ENCODE measurements around the gene EYA2.

The EYA2 gene

DNA sequence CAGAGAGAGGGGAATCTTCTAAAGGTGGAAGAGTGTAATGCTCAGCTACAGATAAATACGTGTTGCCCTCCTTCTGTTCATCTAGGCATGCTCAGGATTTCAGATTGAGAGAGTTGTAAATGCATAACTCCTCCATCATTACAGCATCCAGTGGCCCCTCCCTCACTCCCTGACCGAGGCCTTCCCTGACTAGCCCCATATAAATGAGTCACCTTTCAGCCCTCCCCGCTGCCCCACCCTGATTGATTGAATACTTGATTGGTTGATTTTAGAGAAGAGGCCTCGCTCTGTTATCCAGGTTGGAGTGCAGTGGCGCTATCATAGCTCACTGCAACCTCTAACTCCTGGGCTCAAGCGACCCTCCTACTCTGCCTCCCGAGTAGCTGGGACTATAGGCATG lies 193.7 kb downstream of the EYA2 start:
- TF ChIP-seq, protein P1, sequence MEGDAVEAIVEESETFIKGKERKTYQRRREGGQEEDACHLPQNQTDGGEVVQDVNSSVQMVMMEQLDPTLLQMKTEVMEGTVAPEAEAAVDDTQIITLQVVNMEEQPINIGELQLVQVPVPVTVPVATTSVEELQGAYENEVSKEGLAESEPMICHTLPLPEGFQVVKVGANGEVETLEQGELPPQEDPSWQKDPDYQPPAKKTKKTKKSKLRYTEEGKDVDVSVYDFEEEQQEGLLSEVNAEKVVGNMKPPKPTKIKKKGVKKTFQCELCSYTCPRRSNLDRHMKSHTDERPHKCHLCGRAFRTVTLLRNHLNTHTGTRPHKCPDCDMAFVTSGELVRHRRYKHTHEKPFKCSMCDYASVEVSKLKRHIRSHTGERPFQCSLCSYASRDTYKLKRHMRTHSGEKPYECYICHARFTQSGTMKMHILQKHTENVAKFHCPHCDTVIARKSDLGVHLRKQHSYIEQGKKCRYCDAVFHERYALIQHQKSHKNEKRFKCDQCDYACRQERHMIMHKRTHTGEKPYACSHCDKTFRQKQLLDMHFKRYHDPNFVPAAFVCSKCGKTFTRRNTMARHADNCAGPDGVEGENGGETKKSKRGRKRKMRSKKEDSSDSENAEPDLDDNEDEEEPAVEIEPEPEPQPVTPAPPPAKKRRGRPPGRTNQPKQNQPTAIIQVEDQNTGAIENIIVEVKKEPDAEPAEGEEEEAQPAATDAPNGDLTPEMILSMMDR (IDR thresholded peaks at IDR 0.05; ENCODE audit: insufficient read depth, missing control alignments): no peak
- DNase-seq (ENCODE audit: insufficient read length, low spot score) (no peak), FAIRE-seq (no peak)

DNA sequence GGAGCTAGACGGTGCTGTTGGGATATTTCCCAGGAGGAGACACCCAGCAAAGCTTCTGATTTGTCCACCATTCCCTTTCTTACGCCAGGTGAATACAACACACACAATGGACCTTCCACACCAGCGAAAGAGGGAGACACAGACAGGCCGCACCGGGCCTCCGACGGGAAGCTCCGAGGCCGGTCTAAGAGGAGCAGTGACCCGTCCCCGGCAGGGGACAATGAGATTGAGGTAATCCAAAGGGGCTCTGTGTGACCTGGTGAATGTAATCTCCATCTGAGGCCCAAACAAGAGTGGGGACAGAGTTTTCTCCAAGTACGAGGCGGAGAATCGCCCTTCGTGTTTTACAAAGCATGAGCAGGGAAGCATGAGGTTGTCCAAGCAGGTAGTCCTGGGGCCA lies 194.5 kb downstream of the EYA2 start:
- no peak for DNase-seq (ENCODE audit: insufficient read length, low spot score)
- TF ChIP-seq, protein P1 (IDR thresholded peaks at IDR 0.05; ENCODE audit: insufficient read depth, missing control alignments): no peak
- FAIRE-seq: no peak

DNA sequence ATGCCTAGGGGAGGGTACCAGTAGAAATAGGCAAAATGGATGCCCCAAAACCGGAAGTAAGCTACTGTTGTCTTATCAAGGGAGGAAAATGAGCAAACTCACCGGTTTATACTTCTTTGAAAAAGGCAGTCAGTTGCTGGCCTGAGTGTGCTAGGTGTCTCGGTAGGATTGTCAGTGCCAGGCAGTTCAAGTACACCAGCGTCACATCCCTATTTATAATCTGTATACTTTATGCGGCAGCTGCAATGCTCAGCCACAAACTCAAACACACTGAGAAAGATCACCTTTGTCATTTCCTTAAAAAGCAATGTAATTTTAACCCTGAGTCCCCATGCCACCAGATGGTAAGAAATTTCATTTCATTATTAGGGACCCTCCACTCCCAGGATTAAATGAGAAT lies 196.2 kb downstream of the EYA2 start:
- DNase-seq (ENCODE audit: insufficient read length, low spot score) (no peak), FAIRE-seq (no peak)
- TF ChIP-seq, protein P1 (IDR thresholded peaks at IDR 0.05; ENCODE audit: insufficient read depth, missing control alignments): no peak

DNA sequence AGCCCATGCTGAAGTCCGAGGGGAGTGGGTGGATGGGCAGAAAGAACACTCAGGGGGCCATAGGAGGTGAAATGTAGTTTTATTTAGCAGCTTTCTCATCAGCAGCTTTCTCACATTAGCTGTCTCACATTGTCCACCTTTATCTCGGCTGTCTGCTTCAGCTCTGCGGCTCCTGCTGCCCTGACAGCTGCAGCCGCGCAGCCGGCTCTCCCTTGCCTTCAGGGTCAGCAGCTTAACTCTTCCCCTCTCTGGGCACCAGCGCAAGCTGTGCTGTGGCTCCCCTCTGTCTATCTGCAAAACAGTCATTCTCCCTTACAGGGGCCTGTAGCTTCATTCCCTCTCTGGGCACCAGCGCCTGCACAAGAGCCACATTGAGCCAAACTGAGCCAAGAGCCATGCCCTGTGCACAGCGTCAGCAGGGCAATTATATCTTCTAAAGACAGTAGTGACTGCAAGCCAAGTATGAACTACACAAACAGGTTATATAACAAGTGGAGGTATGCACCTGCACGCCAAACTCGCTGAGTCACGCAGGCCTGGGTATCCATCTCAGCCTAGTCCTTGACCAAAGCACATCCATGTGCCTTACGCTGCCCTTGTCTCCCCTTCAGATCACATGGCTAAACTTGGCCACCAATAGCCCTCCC lies 198.8 kb downstream of the EYA2 start:
- TF ChIP-seq, protein P1 (IDR thresholded peaks at IDR 0.05; ENCODE audit: insufficient read depth, missing control alignments): no peak
- no peak for DNase-seq (ENCODE audit: insufficient read length, low spot score)
- no peak for FAIRE-seq

DNA sequence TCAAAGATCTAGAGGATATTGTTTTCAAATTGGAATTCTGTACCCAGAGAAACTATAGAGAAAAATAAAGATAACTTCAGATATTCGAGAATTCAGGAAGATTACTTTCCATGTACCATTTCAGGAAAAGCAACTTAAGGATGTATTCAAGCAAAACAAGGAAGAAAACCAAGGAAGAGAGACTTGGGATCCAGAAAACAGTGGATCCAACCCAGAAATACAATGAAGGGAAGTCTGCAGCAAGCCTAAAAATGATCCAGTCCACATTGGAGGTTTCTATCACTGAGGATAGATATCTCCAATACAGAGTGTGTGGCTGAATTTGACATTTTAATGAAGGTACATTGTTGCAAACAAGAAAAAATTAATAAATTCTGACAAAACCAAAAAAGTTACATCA lies 201.0 kb downstream of the EYA2 start:
- DNase-seq (ENCODE audit: insufficient read length, low spot score): no peak
- TF ChIP-seq, protein P1 (IDR thresholded peaks at IDR 0.05; ENCODE audit: insufficient read depth, missing control alignments): no peak
- FAIRE-seq: no peak

DNA sequence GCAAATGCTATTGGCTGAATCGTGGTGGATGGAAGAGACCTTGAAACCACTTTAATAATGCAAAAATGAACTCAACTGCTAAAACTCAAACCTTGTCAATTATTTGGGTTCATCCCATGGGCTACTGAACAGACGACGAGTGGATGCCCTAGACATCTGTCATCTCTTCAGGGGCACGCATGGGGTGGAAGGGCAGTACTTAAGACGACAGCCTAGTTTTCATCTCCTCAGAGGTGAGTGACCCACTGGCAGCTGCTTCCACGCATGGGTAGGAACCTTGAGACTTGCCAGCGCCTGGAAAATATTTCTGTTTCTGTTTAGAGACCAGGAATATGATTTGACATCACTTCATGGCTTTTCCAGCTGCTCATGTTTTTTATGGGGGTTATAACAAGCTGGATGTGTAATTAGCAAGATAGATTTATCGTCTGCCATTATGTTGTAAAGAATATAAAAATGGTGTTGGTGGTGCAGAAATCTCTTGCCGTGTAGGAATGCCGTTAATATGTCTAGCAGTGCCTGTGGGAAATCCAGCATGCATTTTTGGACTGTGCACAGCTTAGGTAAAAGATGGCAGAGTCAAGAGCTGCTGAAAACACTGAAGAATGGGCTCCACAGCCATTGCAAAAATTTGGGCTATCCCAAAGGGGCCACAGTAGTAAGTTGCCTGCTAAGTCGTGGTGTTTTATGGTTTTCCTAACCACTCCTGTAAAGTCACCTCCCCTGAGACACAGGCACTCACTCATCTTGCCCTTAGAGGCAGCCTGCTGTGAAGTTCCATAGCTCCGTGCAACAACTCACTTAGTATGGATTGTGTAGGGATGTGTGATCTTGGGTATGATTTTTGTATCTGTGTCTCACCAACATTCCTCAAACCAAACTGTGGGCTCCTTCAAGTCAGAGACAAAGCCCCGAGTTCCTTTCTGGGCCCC lies 203.3 kb downstream of the EYA2 start:
- no peak for FAIRE-seq
- TF ChIP-seq, protein P1 (IDR thresholded peaks at IDR 0.05; ENCODE audit: insufficient read depth, missing control alignments): no peak
- DNase-seq (ENCODE audit: insufficient read length, low spot score): no peak

DNA sequence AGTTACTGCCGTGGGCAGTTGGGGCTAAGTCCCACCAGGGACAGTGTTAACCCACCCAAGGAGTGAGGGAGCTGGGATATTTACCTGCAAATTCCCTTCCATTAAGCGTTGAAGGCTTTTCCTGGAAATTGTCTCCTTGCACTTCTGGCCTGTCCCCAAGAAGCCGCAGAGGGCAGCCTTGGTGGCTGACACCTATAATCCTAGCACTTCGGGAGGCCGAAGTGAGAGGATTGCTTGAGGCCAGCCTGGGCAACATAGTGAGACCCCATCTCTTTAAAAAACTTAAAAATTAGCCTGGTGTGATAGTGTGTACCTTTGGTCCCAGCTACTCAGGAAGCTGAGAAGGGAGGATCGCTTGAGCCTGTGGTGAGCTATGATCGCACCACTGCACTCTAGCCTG lies 204.4 kb downstream of the EYA2 start:
- DNase-seq (ENCODE audit: insufficient read length, low spot score): no peak
- TF ChIP-seq, protein P1 (IDR thresholded peaks at IDR 0.05; ENCODE audit: insufficient read depth, missing control alignments): no peak
- no peak for FAIRE-seq
